Neuron (in vitro differentiated cells): ENCODE data around the gene ISCA2.

Experiments used
- H2AFZ ChIP-seq: one replicate; pipeline ENCODE4 v1.6.1; 2013; ENCODE audit warnings: low read depth, mild to moderate bottlenecking, inconsistent platforms, low read length, moderate library complexity
- H3K27me3 ChIP-seq: one replicate; pipeline ENCODE4 v1.6.1; 2013; ENCODE audit warnings: low read length; ENCODE audit not compliant: insufficient read depth
- H3K36me3 ChIP-seq: one replicate; pipeline ENCODE4 v1.6.1; 2013; ENCODE audit warnings: low read length; ENCODE audit not compliant: insufficient read depth
- H3K4me1 ChIP-seq: one replicate; pipeline ENCODE4 v1.6.1; 2013; ENCODE audit warnings: low read length; ENCODE audit not compliant: insufficient read depth
- H3K4me3 ChIP-seq: 2 replicates; pipeline ENCODE4 v1.5.1; 2013; ENCODE audit warnings: mild to moderate bottlenecking, low read length, moderate library complexity
- H3K9me3 ChIP-seq: one replicate; pipeline ENCODE4 v1.6.1; 2013; ENCODE audit warnings: low read length

Gene ISCA2

GRCh38 chr14:74546416-74546815, 52.9 kb downstream of the ISCA2 start:
- H3K9me3 ChIP-seq: no peaks in the 10 kb centered on the region
- no peak overlapping the region for H2AFZ ChIP-seq
- H3K4me3 ChIP-seq: no peak overlapping the region
- peaks cover 8% of the 10 kb centered on the region for H3K27me3 ChIP-seq
- no peaks in the 10 kb centered on the region for H3K36me3 ChIP-seq
- H3K4me1 ChIP-seq: peaks cover 12% of the 10 kb centered on the region
